Endodermal cell (in vitro differentiated cells): ENCODE measurements around the gene UQCC2. TPM values are rescaled to one million over a fixed set of nuclear protein-coding genes. Genes with fewer than 3 reads are reported as not detected.

Experiments used
- DNase-seq: peaks from one replicate; pipeline ENCODE4 v3.0.0-alpha.2; 2017
- H3K27ac ChIP-seq: 2 replicates; pipeline ENCODE4 v1.5.1; 2013; ENCODE audit warnings: mild to moderate bottlenecking, low read depth, low read length, moderate library complexity
- H3K27me3 ChIP-seq: 2 replicates; pipeline ENCODE4 v1.6.1; 2013; ENCODE audit warnings: mild to moderate bottlenecking, low read length, moderate library complexity; ENCODE audit not compliant: insufficient read depth, control insufficient read depth, poor library complexity, severe bottlenecking
- H3K36me3 ChIP-seq: 2 replicates; pipeline ENCODE4 v1.7.0; 2013; ENCODE audit warnings: mild to moderate bottlenecking, low read length, moderate library complexity; ENCODE audit not compliant: control insufficient read depth, insufficient read depth
- H3K4me1 ChIP-seq: one replicate; pipeline ENCODE4 v1.7.0; 2013; ENCODE audit warnings: low read length; ENCODE audit not compliant: control insufficient read depth, insufficient read depth
- H3K4me3 ChIP-seq: 2 replicates; pipeline ENCODE4 v1.5.1; 2013; ENCODE audit warnings: mild to moderate bottlenecking, low read length, moderate library complexity
- H3K9ac ChIP-seq: 2 replicates; pipeline ENCODE4 v1.6.1; 2013; ENCODE audit warnings: mild to moderate bottlenecking, low read length, moderate library complexity; ENCODE audit not compliant: poor library complexity, severe bottlenecking; ENCODE audit errors: extremely low read depth
- H3K9me3 ChIP-seq: 2 replicates; pipeline ENCODE4 v1.6.1; 2013; ENCODE audit warnings: mild to moderate bottlenecking, low read length, moderate library complexity; ENCODE audit not compliant: control insufficient read depth
- H3K27ac Mint-ChIP-seq: 2 replicates; pipeline ENCODE4 v1.8.0; 2020; ENCODE audit warnings: mixed read lengths
- H3K27me3 Mint-ChIP-seq: 2 replicates; pipeline ENCODE4 v1.8.0; 2021; ENCODE audit warnings: mild to moderate bottlenecking, mixed read lengths; ENCODE audit not compliant: insufficient read depth
- H3K36me3 Mint-ChIP-seq: 2 replicates; pipeline ENCODE4 v1.8.0; 2020; ENCODE audit warnings: low read depth, mixed read lengths
- H3K4me1 Mint-ChIP-seq: 2 replicates; pipeline ENCODE4 v1.8.0; 2020; ENCODE audit warnings: mixed read lengths
- H3K4me3 Mint-ChIP-seq: 2 replicates; pipeline ENCODE4 v1.8.0; 2020; ENCODE audit warnings: mild to moderate bottlenecking, moderate library complexity, mixed read lengths
- H3K9me3 Mint-ChIP-seq: 2 replicates; pipeline ENCODE4 v1.8.0; 2020; ENCODE audit warnings: mild to moderate bottlenecking, mixed read lengths
- WGBS, 2 experiments: methylation state at CpG; one replicate each; pipeline versions ENCODE4 v1.1.5 to v1.1.7; 2013; ENCODE audit warnings: missing lambda C conversion rate in 2 of 2, mixed read lengths in 1 of 2; ENCODE audit not compliant: insufficient coverage in 1 of 2, insufficient read length in 1 of 2; 5-methylcytosine and 5-hydroxymethylcytosine counted together
- long read RNA-seq, 4 experiments: library from polyadenylated mRNA in 2 of 4; library from RNA in 1 of 4; library from capped mRNA in 1 of 4; stranded (forward) in 3 of 4; unstranded in 1 of 4; transcript quantifications; one replicate each; pipeline ENCODE4 v2.0.0, GENCODE V29; 2020 to 2021; ENCODE audit warnings: inconsistent platforms in 1 of 4
- polyA plus RNA-seq, 2 experiments: library from polyadenylated mRNA; stranded (reverse); fragments of 50-300 nt; gene quantifications; one replicate each; pipeline ENCODE4 v1.2.3, GENCODE V29; 2013
- total RNA-seq, 2 donors: library from RNA; stranded (reverse); fragmentation: NEBNext Ultra II Directional in 1 of 2; extraction: Animal tissue kit (Norgen Biotek cat#: 25700) in 1 of 2; gene quantifications; 2 replicates in 1 of 2; 3 replicates in 1 of 2; pipeline ENCODE4 v1.2.1, GENCODE V29; 2021
- TF ChIP-seq, protein P1 (sequence below): fragments of 200-600 bp; sonication (generic); conservative IDR thresholded peaks from 2 replicates; pipeline ENCODE4 v1.5.0; 2021; ENCODE audit warnings: antibody characterized with exemption, mild to moderate bottlenecking

The UQCC2 gene
- 100 to 1,000 TPM; 120 to 174 TPM for total RNA-seq
- polyA plus RNA-seq (2013, experiment 1 of 2): 170 TPM
- polyA plus RNA-seq (2013, experiment 2 of 2): 163 TPM
- long read RNA-seq, experiment 1, full-length matches to known transcripts: 46 of 49 reads
- long read RNA-seq, experiment 1, partial matches to known transcripts: 2 of 49 reads
- long read RNA-seq, experiment 1, other reads (novel, unspliced or antisense): 1 of 49 reads
- long read RNA-seq, experiment 2, full-length matches to known transcripts: 42 of 49 reads
- long read RNA-seq, experiment 2, partial matches to known transcripts: 2 of 49 reads
- long read RNA-seq, experiment 2, other reads (novel, unspliced or antisense): 5 of 49 reads
- long read RNA-seq, experiment 3, full-length matches to known transcripts: 40 of 49 reads
- long read RNA-seq, experiment 3, partial matches to known transcripts: 4 of 49 reads
- long read RNA-seq, experiment 3, other reads (novel, unspliced or antisense): 5 of 49 reads
- long read RNA-seq, experiment 4, transcript UQCC2-204 (4 exons, 1,314 nt): major isoform, 5 of 6 reads
- long read RNA-seq, experiment 4, partial matches to known transcripts: 0 of 6 reads
- long read RNA-seq, experiment 4, other reads (novel, unspliced or antisense): 1 of 6 reads

DNA sequence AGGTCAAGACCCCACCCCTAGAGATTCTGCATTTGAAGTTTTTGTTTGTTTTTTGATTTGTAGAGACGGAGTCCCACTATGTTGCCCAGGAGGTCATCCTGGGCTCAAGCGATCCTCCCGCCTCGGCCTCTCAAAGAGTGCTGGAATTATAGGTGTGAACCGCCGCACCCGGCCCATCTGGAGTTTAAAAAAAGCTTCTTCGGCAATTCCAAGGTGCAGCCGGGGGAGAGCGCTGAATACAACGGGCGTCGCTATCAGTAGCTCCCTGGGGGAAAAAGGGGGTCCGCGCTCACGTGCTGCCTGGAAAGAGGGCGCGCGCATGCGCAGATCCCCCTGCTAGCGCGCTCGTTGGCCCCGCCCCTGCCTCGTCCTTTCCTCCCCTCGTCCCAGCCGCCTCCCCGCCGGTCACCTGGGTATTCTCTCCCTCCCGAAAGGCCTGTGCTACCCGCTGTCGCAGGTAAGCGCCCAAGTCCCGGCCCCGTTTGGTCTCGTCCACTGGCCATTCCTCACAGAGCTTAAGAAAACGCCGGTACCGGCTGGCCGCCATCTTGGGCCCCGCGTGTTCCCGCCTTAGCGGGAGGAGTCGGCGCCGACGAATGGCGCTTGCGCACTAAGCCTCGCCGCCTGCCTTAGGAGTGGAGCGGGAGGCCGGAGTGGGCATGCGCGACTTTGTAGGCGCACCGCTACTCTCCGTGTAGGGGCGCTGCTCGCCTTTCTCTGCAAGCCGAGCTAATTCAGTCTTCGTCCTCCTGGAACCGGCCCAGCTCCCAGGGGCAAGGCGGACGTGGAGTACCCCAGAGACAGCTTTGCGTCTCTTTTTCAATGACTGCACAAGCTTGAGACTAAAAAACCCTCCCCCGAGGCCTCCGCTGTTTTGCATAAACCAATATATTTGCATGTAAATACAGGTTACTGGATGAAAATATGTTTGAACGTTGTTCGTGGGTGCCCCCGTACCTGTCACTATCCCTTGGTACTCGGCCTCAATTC is at the start of gene UQCC2:
UQCC2 (minus strand) TSS at position 561 of the 990 bp plus-strand sequence; CDS start at position 547, 14 bp downstream.
- peak within 1 kb of the TSS; percentile 92 for H3K9ac ChIP-seq
- H3K36me3 ChIP-seq: peaks cover 36% of the 10 kb centered on the region
- Mint-ChIP-seq H3K27ac (peak within 1 kb of the TSS; percentile 99), H3K4me1 (peaks cover 14% of the 10 kb centered on the region), H3K4me3 (peak within 1 kb of the TSS; percentile 87), H3K27me3 (no peaks in the 10 kb centered on the region), H3K9me3 (no peaks in the 10 kb centered on the region), H3K36me3 (peaks cover 38% of the 10 kb centered on the region)
- no peaks in the 10 kb centered on the region for H3K9me3 ChIP-seq
- peaks cover 7% of the 10 kb centered on the region for H3K4me1 ChIP-seq
- WGBS, 2 experiments: 8 to 15% methylated on average over 37 to 73 of the region's 73 CpGs
- H3K27me3 ChIP-seq: no peaks in the 10 kb centered on the region
- peak; percentile 98 for DNase-seq
- TF ChIP-seq, protein P1, sequence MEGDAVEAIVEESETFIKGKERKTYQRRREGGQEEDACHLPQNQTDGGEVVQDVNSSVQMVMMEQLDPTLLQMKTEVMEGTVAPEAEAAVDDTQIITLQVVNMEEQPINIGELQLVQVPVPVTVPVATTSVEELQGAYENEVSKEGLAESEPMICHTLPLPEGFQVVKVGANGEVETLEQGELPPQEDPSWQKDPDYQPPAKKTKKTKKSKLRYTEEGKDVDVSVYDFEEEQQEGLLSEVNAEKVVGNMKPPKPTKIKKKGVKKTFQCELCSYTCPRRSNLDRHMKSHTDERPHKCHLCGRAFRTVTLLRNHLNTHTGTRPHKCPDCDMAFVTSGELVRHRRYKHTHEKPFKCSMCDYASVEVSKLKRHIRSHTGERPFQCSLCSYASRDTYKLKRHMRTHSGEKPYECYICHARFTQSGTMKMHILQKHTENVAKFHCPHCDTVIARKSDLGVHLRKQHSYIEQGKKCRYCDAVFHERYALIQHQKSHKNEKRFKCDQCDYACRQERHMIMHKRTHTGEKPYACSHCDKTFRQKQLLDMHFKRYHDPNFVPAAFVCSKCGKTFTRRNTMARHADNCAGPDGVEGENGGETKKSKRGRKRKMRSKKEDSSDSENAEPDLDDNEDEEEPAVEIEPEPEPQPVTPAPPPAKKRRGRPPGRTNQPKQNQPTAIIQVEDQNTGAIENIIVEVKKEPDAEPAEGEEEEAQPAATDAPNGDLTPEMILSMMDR: peak; percentile 75
- H3K4me3 ChIP-seq: peak within 1 kb of the TSS; percentile 82
- H3K27ac ChIP-seq: peak within 1 kb of the TSS; percentile 91

DNA sequence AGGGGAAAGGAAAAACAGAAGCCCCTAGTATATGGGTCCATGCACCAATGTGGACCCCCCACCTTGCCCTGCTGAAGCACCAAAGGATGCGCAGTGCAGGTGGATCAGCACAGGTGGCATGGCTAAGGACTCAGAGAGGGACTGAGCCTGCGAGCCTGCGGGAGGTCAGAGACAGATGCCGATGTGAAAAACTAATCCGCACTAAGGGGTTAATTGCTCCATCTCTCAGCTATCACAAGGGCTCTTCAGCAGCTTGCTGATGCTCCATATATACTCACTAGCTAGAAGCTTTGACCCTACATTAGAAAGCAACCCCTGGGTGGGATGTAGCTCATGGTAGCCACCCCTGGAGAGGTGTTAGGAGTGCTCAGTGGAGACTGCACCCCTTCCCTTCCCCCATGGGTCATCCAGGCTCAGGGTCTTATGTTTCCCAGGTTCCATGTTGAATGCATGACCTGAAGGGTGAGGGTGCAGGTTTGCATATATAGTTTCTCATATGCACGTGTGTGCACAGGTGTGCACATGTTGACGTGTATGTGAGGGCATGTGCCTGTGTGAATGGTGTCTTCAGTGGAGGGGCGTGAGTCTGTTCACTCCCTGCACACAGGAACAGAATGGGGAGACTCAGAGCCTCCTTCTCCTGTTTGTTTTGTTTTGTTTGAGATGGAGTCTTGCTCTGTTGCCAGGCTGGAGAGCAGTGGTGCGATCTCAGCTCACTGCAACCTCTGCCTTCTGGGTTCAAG is 48.6 kb upstream of the UQCC2 start:
- H3K27me3 Mint-ChIP-seq: no peaks in the 10 kb centered on the region
- no peak overlapping the region for H3K4me3 ChIP-seq
- H3K9ac ChIP-seq: no peak overlapping the region
- no peaks in the 10 kb centered on the region for H3K9me3 ChIP-seq
- no peaks in the 10 kb centered on the region for H3K9me3 Mint-ChIP-seq
- H3K4me3 Mint-ChIP-seq: no peak overlapping the region
- no peak overlapping the region for H3K27ac ChIP-seq
- H3K36me3 Mint-ChIP-seq: no peaks in the 10 kb centered on the region
- 95 to 99% methylated on average over 8 to 9 of the region's 9 CpGs for WGBS, 2 experiments
- DNase-seq: no peak
- H3K36me3 ChIP-seq: no peaks in the 10 kb centered on the region
- H3K27me3 ChIP-seq: no peaks in the 10 kb centered on the region
- no peak overlapping the region for H3K27ac Mint-ChIP-seq
- TF ChIP-seq, protein P1: no peak
- no peaks in the 10 kb centered on the region for H3K4me1 ChIP-seq
- no peaks in the 10 kb centered on the region for H3K4me1 Mint-ChIP-seq
